GM21367 (cell line): ENCODE measurements around the gene TAF1B.

Experiments
- ATAC-seq: cut with Tn5 transposase; IDR thresholded peaks from one replicate; pipeline ENCODE4 v1.9.1; 2021; ENCODE audit not compliant: unreplicated experiment

Gene TAF1B

GRCh38 chr2:9937968-9938367, 94.7 kb downstream of the TAF1B start:
- no peak for ATAC-seq

GRCh38 chr2:9939587-9940485, 96.6 kb downstream of the TAF1B start:
- no peak for ATAC-seq

GRCh38 chr2:9941196-9941995, 98.1 kb downstream of the TAF1B start:
- no peak for ATAC-seq

GRCh38 chr2:9941996-9942390, 98.7 kb downstream of the TAF1B start:
- ATAC-seq, result no peak

DNA sequence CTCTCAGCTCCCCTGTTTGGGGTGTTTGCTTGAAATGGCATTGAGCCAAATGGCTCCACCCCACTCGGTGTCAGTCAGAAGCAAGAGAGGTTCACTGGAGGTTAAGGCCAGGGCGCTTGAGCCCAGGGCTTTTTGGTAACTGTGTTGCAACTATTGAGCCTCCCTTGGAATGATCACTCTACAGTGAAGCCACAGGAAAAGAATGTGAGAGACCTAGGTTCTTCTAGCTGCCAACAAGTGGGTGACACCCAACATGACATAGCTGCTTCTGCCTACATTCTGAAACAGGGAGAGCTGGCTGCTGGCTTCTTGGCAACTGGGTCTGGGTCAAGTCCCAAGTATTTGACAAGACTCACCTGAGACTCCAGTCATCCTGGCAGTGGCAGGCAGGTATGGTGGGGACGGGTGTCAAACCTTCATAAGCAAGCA, 101.1 kb downstream of the TAF1B start:
- ATAC-seq, result no peak

GRCh38 chr2:9945596-9945995, 102.3 kb downstream of the TAF1B start:
- no peak for ATAC-seq

DNA sequence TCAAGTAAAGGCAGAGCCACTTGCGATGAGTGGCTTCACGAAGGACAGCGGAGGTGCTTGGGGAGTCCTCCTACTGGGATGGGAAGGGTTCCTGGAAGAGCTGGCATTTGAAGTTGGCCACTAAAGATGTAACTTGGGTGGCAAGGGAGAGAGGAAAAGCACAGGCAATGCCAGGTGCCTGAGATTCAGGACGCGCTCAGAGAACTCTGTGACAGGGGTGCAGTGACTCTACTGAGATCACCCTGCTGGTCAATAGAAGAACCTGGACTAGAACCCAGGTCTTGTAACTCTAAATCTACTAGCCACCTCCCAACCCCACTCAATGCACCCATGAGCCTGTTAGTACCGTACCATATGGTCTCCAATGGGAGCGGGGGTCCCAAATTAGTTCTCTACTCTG, 102.8 kb downstream of the TAF1B start:
- ATAC-seq, result no peak

- no peak for ATAC-seq
These were observed 103.5 kb downstream of the TAF1B start for GRCh38 chr2:9946818-9947217.

GRCh38 chr2:9948721-9949120, 105.4 kb downstream of the TAF1B start:
- ATAC-seq, result no peak

- ATAC-seq, result no peak
These were observed 106.1 kb downstream of the TAF1B start for GRCh38 chr2:9949239-9949991.

DNA sequence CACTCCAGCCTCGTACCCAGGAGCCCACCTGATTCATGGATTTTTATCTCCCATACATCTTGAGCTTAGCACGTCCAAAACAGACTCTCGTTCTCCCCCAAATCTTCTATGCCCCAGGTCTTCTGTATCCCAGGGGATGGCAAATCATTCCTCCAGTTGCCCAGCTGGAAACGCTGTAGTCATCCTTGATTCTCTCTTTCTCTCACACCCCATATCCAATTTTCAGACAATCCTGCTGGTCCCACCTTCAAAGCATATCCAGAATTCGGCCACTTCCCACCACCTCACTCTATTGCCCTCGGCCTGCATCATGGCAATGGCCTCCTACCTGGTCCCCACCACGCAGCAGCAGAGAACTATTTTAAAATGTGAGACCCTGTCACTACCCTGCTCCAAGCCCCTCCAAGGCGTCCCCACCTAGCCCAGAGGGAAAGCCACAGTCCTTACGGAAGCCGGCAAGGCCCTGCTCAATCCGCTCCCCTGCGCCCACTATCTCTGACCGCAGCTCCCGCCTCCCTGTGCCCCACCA, 106.8 kb downstream of the TAF1B start:
- no peak for ATAC-seq

GRCh38 chr2:9950521-9951271, 107.4 kb downstream of the TAF1B start:
- peak; percentile 24 for ATAC-seq

DNA sequence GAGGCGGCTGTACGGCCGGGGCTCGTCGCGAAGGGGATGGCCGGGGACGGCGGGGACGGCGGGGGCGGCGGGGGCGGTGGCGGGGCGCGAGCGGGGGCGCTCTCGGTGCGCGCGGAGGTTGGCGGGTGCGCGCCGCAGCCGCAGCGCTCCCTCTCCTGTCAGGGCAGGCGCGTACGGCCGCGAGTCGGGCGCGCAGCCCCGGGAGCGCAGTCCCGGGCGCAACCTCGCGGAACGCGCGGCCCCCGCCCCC, 107.9 kb downstream of the TAF1B start:
- ATAC-seq, result no peak

DNA sequence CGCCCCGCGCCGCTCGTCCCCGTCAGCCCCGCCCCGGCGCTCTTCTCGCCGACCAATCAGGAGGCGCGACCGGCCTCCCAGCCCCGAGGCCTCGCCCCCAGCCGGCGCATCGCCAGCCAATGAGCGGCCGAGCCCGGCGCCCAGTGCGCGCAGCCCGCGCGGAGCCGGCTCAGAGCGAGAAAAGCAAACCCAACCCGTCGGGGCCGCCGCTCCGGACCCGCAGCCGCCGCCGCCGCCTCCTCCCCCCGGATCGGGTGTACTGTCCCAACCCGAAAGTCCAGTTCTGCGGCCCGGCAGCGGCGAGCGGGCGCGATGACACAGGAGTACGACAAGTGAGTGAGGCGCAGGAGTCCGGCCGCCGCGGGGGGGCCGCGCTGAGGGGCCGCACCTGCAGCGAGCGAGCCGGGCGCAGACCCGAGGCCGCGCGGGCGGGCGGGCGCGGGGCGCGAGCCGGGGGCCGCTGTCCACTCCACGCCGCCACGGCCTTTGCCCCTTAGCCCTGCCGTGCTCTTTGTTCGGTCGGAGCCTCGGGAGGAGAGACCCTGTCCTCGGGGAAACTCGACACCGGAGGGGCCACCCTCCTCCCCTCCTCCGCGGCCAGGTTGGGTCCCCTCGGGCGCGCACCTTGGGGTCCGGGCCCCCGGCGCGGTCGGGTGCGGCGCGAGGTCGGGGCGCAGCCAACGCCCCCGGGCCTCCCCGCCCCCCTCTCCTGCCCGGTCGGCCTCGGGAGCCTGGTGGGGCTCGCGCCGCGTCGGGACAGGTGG, 108.4 kb downstream of the TAF1B start, which contains the start of gene GRHL1:
TSS of gene GRHL1 (plus strand) at position 172 of the 764 bp plus-strand sequence. CDS start at position 313, 141 bp downstream.
- peak; percentile 88 for ATAC-seq

GRCh38 chr2:9952286-9952737, 109.0 kb downstream of the TAF1B start:
- no peak for ATAC-seq

GRCh38 chr2:9952856-9953503, 109.7 kb downstream of the TAF1B start:
- ATAC-seq, result no peak

DNA sequence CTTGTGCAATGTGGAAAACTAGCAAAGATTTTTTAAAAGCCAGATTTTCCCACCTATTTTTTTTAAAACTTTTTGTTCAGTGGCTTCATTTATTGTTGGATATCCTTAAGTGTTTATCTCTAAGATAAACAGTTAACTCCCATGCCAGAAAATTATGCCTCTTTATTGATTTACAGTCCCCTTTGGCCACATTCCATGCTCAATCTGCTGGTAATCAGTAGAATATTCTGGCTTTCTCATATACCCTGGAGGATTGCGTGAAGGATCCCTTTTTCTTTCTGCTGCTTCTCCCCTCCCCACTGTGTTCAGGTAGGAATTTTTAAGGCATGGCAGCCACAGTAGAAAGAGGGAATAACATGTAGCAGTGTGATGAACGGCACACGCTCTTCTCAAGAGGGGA, 110.9 kb downstream of the TAF1B start:
- no peak for ATAC-seq

DNA sequence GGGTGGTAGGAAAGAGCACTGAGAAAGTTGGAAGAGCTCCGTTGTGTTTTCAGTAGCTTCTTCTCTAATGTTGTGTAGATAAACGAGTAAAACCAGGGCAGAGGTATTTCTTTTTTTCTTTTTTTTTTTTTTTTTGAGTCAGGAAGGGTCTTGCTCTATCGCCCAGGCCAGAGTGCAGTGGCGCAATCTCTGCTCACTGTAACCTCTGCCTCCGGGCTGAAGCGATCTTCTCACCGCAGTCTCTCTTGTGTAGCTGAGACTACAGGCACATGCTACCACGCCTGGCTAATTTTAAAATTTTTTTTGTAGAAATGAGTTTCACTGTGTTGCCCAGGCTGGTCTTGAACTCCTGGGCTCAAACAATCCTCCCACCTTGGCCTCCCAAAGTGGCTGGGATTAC, 114.8 kb downstream of the TAF1B start:
- ATAC-seq, result no peak

- no peak for ATAC-seq
These were observed 116.0 kb downstream of the TAF1B start for GRCh38 chr2:9959262-9959661.
